Prostate gland (tissue), 2 donors: ENCODE results near the gene WDR45. TPM values are rescaled to one million over a fixed set of nuclear protein-coding genes. Genes with fewer than 3 reads are reported as not detected.

Experiments
- DNase-seq: peaks from one replicate; pipeline ENCODE4 v3.0.0-alpha.2; 2019; ENCODE audit warnings: low spot score
- H3K27ac ChIP-seq, 2 donors: fragments of 200-600 bp; sonication (generic); 2 replicates each; pipeline ENCODE4 v1.5.1; 2017 to 2019
- H3K27me3 ChIP-seq: fragments of 200-600 bp; sonication (generic); replicated peaks from 2 replicates; pipeline ENCODE4 v1.5.1; 2019; ENCODE audit not compliant: insufficient read depth
- H3K36me3 ChIP-seq, 2 donors: fragments of 200-600 bp; sonication (generic); 1 replicate in 1 of 2; 2 replicates in 1 of 2; pipeline versions ENCODE4 v1.5.1 to v1.8.1; 2017 to 2019
- H3K4me1 ChIP-seq: fragments of 200-600 bp; sonication (generic); replicated peaks from 2 replicates; pipeline ENCODE4 v1.5.1; 2019
- H3K4me3 ChIP-seq, 2 donors: fragments of 200-600 bp; sonication (generic); 2 replicates each; pipeline ENCODE4 v1.5.1; 2017 to 2019
- H3K9me3 ChIP-seq: fragments of 200-600 bp; sonication (generic); 2 replicates; pipeline ENCODE4 v1.5.1; 2017
- POLR2A ChIP-seq: fragments of 450-650 bp; IDR thresholded peaks from one replicate; pipeline ENCODE4 v1.6.1; 2016; ENCODE audit warnings: antibody characterized with exemption, mild to moderate bottlenecking
- POLR2AphosphoS5 ChIP-seq: sonication (generic); formaldehyde crosslinking; IDR thresholded peaks from one replicate; pipeline ENCODE4 v1.6.1; 2017; ENCODE audit warnings: antibody characterized with exemption
- WGBS: methylation state at CpG from one replicate; pipeline ENCODE4 v1.1.5; 2018; 5-methylcytosine and 5-hydroxymethylcytosine counted together
- intact Hi-C: fragments of 100-400 bp; cut with DNase I; formaldehyde crosslinking; loops from one replicate; pipeline ENCODE4 v1.14.2; 2022
- total RNA-seq, 2 donors: library from RNA; depleted of rRNA; stranded (reverse); fragments of >200 nt; gene quantifications; one replicate each; pipeline ENCODE4 v1.1.0, GENCODE V29; 2016
- TF ChIP-seq, protein P1 (sequence below), 4 experiments: fragments of 200-600 bp in 2 of 4; fragments of 450-650 bp in 2 of 4; sonication (generic) in 2 of 4; IDR thresholded peaks; 1 replicate in 3 of 4; 2 replicates in 1 of 4; pipeline ENCODE4 v1.5.1; 2016 to 2019; ENCODE audit warnings: antibody characterized with exemption in 4 of 4, mild to moderate bottlenecking in 2 of 4, moderate library complexity in 2 of 4

WDR45 gene
- total RNA-seq, 2 donors from 2014 or later = 67.8 to 93.6 TPM

DNA sequence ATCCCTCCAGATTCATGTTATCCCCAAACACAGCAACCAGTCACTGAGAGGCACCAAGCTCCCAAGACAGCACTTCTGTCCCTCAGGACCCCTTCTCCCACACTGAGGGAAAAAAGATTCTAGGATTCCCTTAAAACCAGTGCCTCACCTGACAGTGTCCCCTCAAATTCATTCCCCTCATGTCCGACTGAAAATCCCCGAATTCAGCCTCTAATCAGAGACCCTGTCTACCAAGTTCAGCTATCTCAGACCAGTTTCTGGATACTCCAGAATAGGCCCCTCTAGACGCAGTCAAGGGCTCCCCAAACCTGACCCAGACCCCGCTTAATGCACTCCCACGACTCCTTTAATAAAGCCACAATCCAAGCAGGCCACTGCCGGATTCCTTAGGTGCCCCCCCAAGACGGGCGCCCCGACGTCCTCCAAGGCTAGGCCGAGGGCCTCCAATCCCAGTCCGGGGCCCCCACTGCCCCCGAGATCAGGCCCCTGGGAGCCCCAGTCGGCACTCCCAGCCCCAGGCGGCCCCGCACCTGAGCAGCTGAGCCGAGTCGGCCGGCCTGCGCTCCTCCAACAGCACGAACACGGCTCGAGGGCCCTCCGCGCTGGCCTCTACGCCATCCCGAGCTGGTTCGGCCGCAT, 37.0 kb downstream of the WDR45 start:
- Histone ChIP-seq H3K36me3 (no peaks in the 10 kb centered on the region), H3K4me1 (no peaks in the 10 kb centered on the region), H3K9me3 (no peaks in the 10 kb centered on the region), H3K27me3 (no peaks in the 10 kb centered on the region), H3K27ac (peak overlapping the region; percentile 95 to 97), H3K4me3 (peak overlapping the region; percentile 63 to 73)
- DNase-seq = no peak
- intact Hi-C loops = loop anchor here (1.0 to 10.0 kb wide), 4 partner anchors 40 to 238 kb away; partner anchors contain the start of genes GRIPAP1, HDAC6, PIM2 and SLC35A2
- no peak for TF ChIP-seq POLR2AphosphoS5
- no peak for TF ChIP-seq POLR2A
- TF ChIP-seq, protein P1, sequence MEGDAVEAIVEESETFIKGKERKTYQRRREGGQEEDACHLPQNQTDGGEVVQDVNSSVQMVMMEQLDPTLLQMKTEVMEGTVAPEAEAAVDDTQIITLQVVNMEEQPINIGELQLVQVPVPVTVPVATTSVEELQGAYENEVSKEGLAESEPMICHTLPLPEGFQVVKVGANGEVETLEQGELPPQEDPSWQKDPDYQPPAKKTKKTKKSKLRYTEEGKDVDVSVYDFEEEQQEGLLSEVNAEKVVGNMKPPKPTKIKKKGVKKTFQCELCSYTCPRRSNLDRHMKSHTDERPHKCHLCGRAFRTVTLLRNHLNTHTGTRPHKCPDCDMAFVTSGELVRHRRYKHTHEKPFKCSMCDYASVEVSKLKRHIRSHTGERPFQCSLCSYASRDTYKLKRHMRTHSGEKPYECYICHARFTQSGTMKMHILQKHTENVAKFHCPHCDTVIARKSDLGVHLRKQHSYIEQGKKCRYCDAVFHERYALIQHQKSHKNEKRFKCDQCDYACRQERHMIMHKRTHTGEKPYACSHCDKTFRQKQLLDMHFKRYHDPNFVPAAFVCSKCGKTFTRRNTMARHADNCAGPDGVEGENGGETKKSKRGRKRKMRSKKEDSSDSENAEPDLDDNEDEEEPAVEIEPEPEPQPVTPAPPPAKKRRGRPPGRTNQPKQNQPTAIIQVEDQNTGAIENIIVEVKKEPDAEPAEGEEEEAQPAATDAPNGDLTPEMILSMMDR (IDR thresholded peaks at IDR 0.05) = no peak
- 0% methylated on average over 4 of the region's 29 CpGs for WGBS

DNA sequence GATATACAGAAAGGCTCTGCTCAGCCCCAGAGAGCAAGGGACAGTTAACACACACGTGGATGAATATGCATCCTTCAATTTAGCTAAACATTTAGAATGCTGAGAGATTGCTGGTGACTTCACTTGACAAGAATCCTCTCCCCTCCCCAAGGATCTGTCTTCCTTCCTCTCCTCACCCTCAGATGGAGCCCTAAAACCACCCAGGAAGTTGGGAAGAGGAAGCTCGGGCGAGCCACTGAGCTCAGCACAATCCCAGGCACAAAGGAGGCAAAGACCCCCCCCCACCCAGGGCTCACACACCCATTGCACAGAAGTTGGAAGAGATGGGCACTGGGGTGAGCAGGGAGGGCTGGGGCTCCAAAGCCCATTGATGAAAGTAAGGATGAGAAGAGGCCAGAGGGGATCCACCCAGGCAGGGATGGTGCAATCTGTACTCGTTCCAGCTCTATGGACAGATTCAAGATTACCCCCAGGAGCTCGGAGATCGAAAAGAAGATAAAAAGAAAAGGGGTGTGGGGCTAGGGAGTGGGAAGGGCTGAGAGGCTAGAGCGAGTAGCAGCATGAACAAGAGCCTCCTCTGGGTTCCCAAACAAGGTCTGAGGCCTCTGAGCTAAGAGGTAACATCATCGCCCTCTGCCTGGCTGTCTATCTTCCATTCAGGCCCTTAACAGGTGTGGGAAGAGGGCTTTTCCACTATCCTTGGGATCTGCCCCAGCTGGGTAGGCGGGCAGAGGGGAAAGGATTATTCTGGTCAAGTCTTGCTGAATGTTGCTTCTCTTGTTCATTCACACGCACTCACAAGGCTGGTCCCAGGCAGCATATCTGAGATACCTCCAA, 37.7 kb downstream of the WDR45 start:
- intact Hi-C loops = loop anchor here (5.0 to 10.0 kb wide), 3 partner anchors 40 to 237 kb away; partner anchors contain the start of genes GRIPAP1, HDAC6, PIM2 and SLC35A2
- TF ChIP-seq, protein P1 (IDR thresholded peaks at IDR 0.05) = no peak
- no peak for TF ChIP-seq POLR2AphosphoS5
- no peak for TF ChIP-seq POLR2A
- Histone ChIP-seq H3K27ac (peak overlapping the region; percentile 95 to 97), H3K4me3 (peak overlapping the region; percentile 63 to 73), H3K27me3 (no peaks in the 10 kb centered on the region), H3K9me3 (no peaks in the 10 kb centered on the region), H3K36me3 (no peaks in the 10 kb centered on the region), H3K4me1 (no peaks in the 10 kb centered on the region)
- WGBS = 0% methylated on average over 10 of the region's 10 CpGs
- DNase-seq = no peak

DNA sequence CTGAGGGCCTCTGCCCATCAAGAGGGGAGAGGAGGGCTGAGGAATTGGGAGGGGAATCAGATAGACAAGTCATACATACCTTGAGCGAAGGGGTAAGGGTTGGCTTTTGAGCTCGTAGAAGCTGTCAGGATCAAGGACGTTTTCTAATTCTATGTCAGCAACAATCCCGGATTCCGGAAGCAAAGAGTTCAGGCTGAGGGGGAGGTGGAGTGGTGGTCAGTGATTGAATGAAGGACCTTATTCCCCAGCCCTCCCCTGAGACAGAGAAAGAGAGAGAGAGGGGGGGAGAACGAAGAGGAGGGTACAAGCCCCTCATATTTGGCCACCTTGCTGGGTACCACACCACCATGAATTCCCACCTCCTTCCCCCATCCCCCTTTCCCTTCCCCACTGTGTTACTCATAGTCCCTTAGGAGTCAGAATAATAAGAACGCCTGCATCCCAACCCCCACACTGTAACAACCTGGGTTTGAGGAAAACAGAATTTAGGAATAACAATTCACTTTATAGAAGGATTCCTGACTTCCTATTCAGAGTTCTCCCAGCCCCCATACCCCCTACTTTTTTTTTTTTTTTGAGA, 39.2 kb downstream of the WDR45 start:
- DNase-seq = no peak
- H3K27me3 ChIP-seq = no peaks in the 10 kb centered on the region
- no peaks in the 10 kb centered on the region for H3K36me3 ChIP-seq
- no peak for TF ChIP-seq POLR2A
- TF ChIP-seq, protein P1 (IDR thresholded peaks at IDR 0.05) = no peak
- TF ChIP-seq POLR2AphosphoS5 = no peak
- WGBS = 17% methylated on average over 7 of the region's 7 CpGs
- no peak overlapping the region for H3K4me3 ChIP-seq
- H3K4me1 ChIP-seq = no peaks in the 10 kb centered on the region
- intact Hi-C loops = loop anchor here (5.0 to 10.0 kb wide), 3 partner anchors 38 to 236 kb away; partner anchors contain the start of genes GRIPAP1, HDAC6, PIM2 and SLC35A2
- no peaks in the 10 kb centered on the region for H3K9me3 ChIP-seq
- H3K27ac ChIP-seq = peak overlapping the region; percentile 74 to 95

DNA sequence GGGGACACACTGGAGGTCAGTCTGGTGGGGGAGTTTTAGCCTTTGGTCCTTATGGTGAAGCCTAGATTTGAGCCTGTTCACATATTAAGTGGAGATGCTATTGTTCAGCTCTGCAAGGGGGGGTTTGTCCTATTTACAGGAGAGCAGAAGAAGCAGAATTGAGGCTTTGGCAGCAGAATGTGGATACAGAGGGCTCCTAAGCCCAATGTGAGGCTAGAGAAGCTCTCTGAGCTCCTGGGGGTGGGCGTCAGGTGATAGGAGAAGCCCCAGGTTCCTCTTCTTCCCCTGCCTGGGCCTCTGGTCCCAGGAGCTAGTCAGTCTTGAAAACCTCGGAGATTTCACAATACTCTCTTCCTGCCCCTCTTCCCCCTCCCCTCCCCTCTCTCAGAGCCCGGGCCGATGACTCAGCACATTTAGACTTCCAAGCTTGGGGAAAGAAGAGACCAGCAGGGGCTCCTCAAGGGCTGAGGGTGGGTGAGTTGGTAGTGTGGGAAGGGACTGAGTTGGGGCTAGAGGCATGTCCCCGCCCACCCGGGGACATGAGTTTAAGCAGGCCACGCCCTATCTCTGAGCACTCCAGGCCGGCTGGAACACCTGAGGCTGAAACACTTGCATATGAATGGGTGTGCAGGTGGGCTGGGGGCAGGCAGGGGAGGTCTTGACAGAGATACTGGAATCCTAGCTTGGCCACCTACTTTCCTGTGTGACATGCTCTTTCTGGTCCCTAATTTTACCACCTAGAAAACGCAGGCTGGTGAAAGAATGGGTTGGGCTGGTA, 39.9 kb downstream of the WDR45 start:
- Histone ChIP-seq H3K4me1 (no peaks in the 10 kb centered on the region), H3K9me3 (no peaks in the 10 kb centered on the region), H3K36me3 (no peaks in the 10 kb centered on the region), H3K27me3 (no peaks in the 10 kb centered on the region), H3K4me3 (no peak overlapping the region), H3K27ac (peak overlapping the region; percentile 74 to 95)
- DNase-seq = peak; percentile 59
- peak; percentile 68 for TF ChIP-seq POLR2AphosphoS5
- TF ChIP-seq, protein P1 (IDR thresholded peaks at IDR 0.05) = peak in 1 of 4 experiments; percentile 9
- peak; percentile 14 for TF ChIP-seq POLR2A
- intact Hi-C loops = loop anchor here (5.0 to 10.0 kb wide), 3 partner anchors 37 to 235 kb away; partner anchors contain the start of genes GRIPAP1, HDAC6, PIM2 and SLC35A2
- WGBS = 2% methylated on average over 9 of the region's 9 CpGs
